ENCODE data around the gene ADSS1.
"Not testable (repeated sequence)": the region's sequence is repeated elsewhere in the genome, so short reads cannot be mapped to it uniquely, and the experiment has no call there.

ADSS1 gene

DNA sequence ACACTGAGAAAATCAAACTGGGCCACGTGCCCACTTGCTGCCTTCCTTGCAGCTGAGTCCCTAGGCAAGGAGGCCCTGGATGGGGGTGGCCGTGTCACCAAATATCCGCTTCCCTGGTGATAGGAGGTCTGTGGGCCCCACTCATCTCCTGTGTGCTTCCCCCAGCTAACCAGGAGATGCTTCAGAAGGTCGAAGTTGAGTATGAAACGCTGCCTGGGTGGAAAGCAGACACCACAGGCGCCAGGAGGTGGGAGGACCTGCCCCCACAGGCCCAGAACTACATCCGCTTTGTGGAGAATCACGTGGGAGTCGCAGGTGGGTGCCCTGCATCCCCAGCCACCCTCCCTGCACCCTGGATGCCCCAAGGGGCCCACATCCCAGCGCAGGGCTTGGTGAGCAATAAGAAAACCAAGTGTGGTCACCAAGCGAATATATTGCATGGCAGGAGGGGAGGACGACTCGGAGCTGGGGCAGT, 22.1 kb downstream of the ADSS1 start:
- peak in 1 of 3 experiments; percentile 44 for DNase-seq (ENCODE audit: low read depth in 2 of 3, low spot score in 2 of 3)

DNA sequence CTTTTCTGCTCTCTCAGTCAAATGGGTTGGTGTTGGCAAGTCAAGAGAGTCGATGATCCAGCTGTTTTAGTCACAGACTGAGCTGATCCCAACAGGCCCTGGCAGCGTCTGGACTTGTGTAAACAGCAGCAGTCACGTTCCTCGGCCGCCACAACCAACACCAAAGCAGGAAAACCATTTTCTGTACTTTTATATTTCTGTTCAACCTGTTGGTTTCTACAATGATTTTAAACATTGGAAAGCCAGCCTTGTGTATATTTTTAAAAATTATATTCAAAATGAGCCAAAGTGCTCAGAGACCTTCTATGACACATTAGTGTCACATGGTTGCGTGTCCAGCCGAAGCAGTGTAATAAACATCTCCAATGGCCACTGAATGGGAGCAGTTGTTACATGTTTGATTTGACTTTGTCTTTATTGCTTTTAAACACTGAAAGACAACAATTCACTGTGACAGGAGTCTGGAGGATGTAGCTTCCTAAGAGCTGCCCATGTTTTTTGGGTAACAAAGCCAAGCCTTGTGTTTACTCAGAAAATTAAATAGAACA, 23.0 kb downstream of the ADSS1 start:
- DNase-seq (ENCODE audit: low read depth in 2 of 3, low spot score in 2 of 3) = no peak

DNA sequence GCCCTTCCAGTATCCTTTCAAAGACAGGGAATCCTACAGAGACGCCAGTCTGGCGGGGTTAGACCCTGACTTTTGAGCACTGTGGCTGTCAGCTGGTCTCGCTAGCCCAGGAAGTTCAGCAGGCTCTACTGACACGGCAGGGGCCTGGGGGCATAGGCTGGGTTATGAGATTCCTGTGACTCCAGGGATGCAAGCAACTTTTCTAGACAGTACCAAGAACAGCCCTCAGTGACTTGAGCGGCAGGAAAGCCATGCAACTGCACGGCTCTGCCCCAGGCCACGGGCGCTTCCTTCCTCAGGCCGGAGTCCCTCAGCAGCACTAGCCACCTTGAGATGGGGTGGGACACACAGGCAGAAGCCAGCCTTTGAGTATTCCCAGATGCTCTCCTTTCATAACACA, 23.8 kb downstream of the ADSS1 start:
- DNase-seq (ENCODE audit: low read depth in 2 of 3, low spot score in 2 of 3) = no peak

DNA sequence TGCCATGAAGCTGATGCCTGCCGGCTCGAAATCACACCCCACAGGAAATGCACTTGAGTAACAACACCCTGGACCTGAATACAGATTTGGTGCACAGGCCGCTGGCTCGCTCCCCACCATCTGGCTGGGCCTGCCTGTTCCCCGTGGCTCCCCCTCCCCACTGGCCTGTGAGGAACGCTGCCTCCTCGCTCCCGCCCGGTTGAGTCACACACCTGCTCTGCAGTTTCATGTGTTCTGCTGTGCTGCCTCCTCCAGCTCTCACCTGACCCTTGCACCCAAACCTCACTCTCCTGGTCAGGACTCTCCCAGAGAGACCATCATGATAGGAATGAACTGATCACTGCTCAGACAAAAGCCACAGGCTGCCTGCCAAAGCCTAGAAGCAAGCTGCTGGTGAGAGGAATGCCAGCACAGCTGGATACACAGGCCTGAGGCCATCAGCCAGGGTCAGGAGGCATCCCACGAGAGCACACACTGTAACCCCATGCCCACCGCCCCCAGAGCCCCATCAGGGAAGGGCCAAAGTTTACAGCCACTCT, 25.2 kb downstream of the ADSS1 start:
- DNase-seq (ENCODE audit: low read depth in 2 of 3, low spot score in 2 of 3) = no peak

DNA sequence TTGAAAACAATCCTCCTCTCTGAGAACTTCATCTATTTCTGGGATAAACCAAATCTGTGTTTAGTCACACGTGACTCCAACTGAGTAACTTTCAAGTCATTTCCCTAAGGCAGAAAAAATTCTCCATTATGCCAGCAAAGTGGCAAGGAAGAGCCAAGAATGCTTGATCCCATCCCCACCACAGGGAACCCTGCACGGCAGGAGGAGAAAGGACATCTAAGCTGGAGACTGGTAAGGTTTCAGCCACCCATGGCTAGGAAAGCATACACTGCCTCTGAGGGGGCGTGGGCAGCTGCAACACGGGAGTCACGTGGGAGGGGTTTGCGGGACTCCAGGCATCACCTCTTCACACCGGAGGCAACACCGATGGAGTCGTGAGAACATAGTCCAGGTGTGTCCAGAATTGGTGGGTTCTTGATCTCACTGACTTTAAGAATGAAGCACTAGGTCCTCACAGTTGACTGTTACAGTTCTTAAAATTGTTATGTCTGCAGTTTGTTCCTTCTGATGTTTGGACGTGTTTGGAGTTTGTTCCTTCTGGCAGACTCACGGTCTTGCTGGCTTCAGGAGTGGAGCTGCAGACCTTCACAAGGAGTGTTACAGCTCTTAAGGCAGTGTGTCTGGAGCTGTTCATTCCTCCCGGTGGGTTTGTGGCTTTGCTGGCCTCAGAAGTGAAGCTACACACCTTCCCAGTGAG, 26.2 kb downstream of the ADSS1 start:
- no peak for DNase-seq (ENCODE audit: low read depth in 2 of 3, low spot score in 2 of 3)

DNA sequence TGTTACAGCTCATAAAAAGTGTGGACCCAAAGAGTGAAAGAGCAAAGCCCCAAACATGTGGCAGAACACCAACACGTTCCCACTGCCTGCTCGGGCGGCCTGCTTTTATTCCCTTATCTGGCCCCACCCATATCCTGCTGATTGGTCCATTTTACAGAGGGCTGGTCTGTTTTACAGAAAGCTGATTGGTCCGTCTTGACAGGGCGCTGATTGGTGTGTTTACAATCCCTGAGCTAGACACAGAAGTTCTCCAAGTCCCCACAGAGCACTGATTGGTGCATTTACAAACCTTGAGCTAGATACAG, 26.7 kb downstream of the ADSS1 start:
- not testable (repeated sequence) for DNase-seq (ENCODE audit: low read depth in 2 of 3, low spot score in 2 of 3)

DNA sequence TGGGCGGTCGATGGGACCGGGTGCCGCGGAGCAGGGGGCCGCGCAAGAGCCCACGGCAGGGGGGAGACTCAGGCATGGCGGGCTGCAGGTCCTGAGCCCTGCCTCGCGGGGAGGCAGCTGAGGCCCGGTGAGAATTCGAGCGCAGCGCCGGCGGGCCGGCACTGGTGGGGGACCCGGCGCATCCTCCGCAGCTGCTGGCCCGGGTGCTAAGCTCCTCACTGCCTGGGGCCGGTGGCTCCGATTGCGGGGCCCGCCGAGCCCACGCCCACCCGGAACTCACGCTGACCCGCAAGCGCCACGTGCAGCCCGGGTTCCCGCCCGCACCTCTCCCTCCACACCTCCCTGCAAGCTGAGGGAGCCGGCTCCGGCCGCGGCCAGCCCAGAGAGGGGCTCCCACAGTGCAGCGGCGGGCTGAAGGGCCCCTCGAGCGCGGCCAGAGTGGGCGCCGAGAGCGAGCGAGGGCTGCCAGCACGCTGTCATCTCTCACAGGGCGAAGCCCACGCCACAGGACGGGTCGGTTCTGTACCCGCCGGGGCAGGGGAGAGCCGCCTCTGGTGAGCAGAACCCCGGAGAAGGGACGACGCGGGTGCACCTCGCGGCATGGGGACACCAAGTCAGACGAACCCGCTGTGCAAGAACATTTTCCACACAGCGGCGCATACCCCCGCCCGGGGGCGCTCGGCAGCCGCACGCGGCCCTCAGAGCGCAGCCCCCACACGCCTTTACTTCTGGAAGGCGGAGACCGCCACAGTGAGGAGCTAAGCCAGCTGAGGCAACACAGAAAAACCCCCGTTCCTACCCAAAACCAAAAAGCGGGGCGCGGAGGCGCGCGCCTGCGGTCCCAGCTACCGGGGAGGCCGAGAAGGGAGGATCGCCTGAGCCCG, 27.8 kb downstream of the ADSS1 start:
- no peak for DNase-seq (ENCODE audit: low read depth in 2 of 3, low spot score in 2 of 3)

DNA sequence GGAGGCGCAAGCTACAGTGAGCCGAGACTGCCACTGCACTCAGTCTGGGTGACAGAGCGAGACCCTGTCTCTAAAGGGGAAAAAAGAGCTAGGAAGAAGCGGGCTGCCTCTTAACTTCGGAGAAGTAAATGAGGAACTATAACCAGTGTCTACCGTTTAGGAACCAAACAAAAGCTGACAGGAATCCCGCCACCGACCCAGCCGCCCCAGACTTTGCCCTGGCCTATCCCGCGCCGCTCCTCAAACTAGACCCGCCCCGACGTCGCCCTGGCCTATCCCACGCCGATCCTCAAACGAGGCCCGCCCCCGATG, 28.4 kb downstream of the ADSS1 start:
- DNase-seq (ENCODE audit: low read depth in 2 of 3, low spot score in 2 of 3) = no peak

DNA sequence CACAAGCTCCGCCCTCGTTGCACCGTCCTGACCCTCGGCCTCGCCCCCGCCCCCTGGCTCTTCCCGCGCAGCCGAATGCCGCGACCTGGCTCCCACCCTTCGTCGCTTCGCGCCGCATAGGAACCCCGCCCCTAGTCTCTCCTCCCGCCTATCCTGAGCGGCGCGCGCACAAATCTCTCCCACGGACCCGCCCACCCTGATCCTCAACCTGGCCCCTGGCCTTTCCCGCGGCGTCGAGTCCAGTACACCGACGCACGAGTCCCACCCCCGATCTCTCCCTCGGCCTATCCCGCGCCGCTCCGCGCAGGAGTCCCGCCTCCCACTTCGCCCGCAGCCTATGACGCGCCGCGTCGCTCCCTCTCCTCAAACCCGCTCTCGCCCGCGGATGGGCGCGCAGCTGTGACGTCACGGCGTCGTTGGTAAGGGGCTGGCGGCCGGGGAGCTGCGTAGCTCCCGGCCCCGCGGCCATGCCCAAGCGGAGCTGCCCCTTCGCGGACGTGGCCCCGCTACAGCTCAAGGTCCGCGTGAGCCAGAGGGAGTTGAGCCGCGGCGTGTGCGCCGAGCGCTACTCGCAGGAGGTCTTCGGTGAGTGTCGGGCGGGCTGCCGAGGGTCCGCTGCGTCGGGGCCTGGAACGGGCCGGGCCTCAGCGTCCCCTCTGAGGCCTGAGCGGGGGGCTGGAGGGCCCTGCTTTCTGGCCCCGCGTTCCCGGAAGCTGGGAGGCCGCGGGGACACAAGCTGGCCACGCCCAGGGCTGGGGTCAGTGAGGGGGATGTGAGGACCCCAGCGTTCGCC, 28.9 kb downstream of the ADSS1 start, which contains the start of gene SIVA1:
Gene SIVA1, plus strand, starts transcription at position 413 of the 793 bp plus-strand sequence. Its CDS starts 55 bp downstream, at position 468.
- DNase-seq (ENCODE audit: low read depth in 2 of 3, low spot score in 2 of 3) = peak; percentile 99

DNA sequence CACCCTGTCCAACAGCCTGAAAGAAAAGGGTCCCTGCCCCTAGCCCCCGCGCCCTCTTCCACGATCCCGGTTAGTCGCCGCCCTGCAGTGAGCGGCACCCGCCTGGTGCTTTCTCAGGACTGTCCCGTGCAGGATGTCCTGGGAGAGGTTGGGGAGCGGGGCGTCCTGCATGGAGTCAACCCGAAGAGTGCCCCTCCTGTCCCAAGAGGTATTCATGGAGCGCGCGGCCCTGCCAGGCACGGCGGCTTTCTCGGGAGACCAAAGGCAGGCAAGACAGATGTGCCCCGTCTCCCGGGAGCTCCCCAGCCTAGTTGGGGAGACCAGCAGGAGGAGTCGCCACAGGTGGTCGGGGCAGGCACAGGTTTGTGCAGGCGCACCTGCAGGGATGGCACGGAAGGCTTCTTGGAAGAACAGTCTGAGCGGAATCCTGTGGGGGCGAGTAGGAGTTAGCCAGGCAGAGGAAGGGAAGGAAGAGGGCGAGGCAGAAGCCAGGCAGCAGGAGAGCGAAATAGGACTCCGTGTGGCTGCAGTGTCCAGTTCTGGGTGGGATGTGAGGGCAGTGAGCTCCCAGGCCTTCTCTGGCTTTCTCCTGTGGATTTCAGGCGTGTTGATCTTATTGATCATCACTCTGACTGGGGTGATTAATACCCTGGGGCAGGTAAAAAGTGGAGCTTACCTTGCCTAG, 29.6 kb downstream of the ADSS1 start:
- DNase-seq (ENCODE audit: low read depth in 2 of 3, low spot score in 2 of 3) = no peak

DNA sequence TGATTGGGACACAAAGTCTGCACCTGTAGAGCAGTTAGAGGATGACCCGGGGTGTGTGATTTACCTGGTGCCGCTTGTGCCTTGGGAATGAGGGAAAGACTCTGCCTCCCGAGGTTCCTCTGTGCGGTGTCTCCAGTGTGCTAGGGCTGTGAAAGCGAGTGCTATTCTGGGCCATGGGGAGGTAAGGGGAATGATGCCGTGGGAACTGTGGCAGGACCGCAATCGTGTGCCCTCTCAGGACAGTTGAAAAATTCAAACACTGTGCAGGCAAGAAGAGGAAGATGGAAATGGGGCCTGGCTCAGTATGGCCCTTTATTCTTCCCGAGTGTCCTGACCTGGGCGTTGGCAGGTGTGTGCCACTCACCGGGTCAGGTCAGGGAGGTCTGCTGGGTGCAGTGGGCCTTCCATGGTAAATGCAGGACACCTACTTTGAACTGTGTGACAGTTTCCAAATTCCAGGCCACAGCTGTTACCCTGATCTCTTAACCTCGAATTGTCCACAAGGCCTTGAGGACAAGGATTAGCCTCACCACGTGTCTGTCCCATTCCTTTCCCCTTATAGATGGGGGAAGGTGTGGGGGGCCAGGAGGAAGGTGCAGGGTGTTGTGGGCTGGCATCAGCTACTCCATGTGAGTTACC, 30.3 kb downstream of the ADSS1 start:
- no peak for DNase-seq (ENCODE audit: low read depth in 2 of 3, low spot score in 2 of 3)

DNA sequence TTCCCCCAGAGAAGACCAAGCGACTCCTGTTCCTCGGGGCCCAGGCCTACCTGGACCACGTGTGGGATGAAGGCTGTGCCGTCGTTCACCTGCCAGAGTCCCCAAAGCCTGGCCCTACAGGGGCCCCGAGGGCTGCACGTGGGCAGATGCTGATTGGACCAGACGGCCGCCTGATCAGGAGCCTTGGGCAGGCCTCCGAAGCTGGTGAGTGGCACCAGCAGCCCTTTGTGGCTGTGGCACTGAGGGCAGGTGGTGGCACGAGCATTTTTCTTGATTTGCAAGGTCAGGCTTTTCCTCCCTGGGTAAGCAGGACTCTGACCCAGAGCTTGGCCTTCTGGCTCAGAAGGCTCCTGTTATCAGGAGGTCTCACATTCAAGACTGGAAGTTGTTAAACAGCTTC, 31.6 kb downstream of the ADSS1 start:
- DNase-seq (ENCODE audit: low read depth in 2 of 3, low spot score in 2 of 3) = no peak

DNA sequence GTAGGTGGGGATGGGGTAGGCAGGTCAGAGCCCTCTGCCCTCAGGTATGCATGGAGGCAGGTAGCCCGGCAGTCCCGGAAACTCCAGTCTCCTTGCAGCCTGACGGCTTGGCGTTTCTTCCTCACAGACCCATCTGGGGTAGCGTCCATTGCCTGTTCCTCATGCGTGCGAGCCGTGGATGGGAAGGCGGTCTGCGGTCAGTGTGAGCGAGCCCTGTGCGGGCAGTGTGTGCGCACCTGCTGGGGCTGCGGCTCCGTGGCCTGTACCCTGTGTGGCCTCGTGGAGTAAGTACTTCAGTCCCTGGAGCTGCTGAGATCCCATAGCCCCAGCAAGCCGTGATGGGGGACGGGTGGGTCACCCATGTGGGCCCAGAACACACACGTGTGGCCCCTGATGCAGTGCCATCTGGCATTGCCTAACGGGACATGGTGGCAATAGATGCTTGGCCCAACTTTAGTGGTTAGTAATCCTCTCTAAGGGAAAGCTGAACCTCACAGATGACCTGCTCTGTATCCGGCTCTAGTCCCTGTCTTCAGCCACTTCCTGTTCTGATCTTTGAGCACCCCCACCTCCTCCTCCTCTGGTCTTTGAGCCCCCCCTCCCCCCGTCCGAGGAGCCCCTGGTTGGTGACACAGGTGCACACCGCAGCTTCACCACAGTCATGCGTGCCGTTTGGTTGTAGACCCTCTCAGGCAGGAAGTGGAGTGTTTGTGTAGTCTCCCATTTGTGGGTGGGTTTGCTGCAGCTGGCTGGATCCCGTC, 32.6 kb downstream of the ADSS1 start:
- no peak for DNase-seq (ENCODE audit: low read depth in 2 of 3, low spot score in 2 of 3)

DNA sequence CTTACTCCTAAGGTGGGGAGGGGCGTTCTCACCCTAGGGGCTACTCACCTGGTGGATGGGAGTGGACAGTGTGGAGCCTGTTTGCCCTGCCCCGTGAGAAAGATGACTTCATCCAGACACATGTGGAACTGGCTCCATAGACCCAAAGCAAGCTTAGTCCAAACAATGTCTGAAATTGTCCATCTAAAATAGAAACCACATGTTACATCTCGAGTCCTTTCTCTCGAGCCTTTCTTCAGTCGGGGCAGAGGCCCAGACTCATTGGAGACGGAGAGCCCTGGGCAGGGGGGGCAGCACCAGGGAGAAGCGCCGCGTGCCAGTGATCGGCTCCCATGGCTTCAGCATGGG, 33.2 kb downstream of the ADSS1 start:
- no peak for DNase-seq (ENCODE audit: low read depth in 2 of 3, low spot score in 2 of 3)

DNA sequence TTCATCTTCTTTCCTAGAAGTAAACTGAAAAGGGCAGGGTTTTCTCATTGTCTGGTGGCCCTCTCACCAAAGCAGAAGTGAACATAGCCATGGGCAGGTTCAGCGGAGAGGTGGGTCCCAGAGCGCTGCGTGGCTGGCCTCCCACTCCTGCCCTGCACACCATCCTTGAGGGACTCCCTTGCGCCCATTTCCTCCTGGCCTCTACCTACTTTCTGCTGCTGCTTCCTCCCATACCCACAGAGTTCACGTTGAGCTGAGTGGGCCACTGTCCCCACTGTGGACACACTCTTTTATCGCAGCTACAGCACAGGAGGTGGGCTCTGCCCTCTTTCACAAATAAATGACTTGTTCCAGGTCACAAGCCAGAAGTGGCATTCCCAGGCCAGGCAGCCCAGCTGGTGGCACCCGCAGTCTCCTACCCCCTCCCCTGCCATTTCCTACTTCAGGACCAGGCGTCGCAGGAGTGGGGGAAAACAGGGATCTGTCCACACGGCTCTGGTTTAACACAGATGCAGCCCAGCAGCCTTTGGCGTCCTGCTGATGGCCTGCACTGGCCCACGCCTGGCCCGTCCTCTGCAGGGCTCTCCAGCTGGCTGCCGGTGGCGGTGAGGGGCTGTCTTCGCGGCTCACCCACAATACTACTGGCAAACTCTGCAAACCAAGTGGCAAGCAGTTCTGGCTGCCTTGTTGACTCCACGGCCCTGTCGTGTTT, 33.8 kb downstream of the ADSS1 start:
- DNase-seq (ENCODE audit: low read depth in 2 of 3, low spot score in 2 of 3) = no peak

DNA sequence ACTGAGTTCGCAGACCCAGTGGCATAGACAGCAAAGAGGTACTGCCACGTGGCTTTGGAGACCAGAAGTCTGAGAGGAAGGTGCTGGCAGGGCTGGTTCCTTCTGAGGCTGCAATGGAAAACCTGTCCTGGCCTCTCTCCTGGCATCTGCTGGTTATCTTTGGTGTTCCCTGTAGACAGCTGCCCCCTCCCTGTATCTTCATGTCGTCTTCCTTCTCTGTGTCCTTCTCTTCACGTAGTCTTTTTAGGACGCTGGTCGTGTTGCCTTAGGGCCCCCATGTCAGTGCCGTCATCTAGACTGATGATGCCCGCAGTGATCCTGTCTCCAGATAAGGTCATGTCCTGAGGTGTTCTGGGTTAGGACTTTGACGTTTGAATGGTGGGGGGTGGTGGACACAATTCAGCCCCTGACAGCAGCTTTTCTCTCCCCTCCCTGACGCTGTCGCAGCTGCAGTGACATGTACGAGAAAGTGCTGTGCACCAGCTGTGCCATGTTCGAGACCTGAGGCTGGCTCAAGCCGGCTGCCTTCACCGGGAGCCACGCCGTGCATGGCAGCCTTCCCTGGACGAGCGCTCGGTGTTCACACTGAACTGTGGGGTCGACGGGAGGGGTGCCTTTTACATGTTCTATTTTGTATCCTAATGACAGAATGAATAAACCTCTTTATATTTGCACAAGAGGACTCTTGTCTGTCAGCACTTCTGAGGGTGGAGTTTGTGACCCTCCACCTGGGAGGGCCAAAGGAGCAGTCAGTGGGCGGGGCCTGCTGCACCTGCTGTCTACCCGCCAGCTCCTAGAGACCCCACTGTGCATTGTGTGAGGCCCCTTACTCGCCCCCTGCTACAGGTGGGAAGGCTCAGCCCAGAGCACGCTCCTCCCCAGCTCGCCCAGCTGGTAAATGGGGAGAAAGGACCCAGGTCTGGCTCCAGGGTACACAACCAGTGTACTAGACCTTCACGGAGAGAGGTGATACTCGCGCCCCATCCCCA, 35.2 kb downstream of the ADSS1 start:
- DNase-seq (ENCODE audit: low read depth in 2 of 3, low spot score in 2 of 3) = no peak

DNA sequence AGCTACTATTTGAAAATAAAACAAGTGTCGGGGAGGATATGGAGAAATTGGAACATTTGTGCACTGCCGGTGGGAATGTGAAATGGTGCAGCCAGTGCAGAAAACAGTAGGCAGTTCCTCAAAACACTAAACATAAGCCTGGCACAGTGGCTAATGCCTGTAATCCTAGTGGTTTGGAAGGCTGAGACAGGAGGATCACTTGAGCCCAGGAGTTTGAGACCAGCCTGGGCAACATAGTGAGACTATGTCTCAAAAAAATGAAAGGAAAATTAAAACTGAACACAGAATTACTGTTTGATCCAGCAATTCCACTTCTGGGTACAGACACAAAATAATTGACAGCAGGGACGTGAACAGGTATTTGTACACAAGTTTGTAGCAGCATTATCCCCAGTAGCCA, 41.5 kb downstream of the ADSS1 start:
- DNase-seq (ENCODE audit: low read depth in 2 of 3, low spot score in 2 of 3) = no peak
